ENCODE data around the gene MAD1L1. TPM values are rescaled to one million over a fixed set of nuclear protein-coding genes. Genes with fewer than 3 reads are reported as not detected.

Gene MAD1L1
- total RNA-seq, 1 donor from 2014 or later = 17.9 TPM

- DNase-seq (no peak), ATAC-seq (ENCODE audit: poor library complexity) (peak; percentile 51)
- intact Hi-C loops (cut with DNase I) = no loop called here
Measured at GRCh38 chr7:1993031-1993695, 239.6 kb downstream of the MAD1L1 start.

DNA sequence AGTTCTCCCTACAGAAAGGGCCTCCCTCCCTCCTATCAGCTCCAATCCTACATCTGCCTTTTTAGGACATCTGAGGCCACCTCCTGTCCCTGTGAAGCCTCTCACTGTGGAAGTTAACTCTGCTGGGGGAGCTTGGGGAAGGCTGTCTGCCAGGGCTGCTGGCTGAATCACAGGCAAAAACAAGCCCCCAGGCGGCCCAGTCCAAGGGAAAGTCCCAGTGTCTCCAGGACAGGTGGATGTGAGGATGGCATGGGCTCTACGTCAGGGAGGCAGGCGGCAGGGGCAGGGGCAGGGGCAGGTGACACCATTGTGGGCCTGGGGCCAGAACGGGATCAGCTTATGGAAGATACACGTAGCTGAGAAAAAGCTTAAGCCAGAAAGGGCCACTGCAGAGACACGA is 240.2 kb downstream of the MAD1L1 start:
- DNase-seq = no peak
- ATAC-seq (ENCODE audit: poor library complexity) = no peak
- intact Hi-C loops (cut with DNase I) = no loop called here

GRCh38 chr7:1990001-1990670 is 242.6 kb downstream of the MAD1L1 start:
- intact Hi-C loops (cut with DNase I) = no loop called here
- peak; percentile 50 for ATAC-seq (ENCODE audit: poor library complexity)
- DNase-seq = peak; percentile 57

DNA sequence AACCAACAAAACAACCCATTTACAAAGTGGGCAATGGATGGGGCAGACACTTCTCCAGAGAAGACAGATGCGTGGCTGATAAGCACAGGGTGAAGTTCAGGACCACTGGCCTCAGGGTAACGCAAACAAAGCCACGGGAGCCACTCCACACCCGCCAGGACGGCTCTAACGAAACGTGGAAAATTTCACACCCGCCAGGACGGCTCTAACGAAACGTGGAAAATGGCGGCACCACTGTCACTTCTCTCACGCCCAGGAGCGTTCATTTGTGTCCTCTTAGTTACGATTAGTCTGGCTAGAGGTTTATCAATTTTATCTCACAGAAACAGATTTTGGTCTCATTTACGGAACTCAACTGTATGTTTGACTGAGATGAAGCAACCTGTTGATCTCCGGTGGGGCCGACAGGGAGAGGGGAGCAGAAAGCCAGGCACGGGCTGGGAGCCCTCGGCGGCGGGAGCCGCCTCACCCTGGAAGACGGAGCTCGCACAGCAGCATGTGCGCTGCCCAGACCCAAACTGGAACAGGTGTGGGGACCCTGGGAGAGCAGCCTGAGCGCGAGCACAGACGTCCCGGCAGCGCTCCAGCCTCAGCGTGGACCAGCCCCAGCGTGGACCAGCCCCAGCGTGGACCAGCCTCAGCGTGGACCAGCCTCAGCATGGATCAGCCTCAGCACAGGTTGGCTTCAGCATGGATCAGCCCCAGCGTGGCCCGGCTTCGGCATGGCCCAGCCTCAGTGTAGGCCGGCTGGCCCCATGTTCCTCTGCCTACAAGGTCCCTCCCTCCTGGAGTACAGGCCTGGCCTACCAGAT is 243.5 kb downstream of the MAD1L1 start:
- ATAC-seq (ENCODE audit: poor library complexity) (no peak), DNase-seq (no peak)
- intact Hi-C loops (cut with DNase I) = no loop called here

DNA sequence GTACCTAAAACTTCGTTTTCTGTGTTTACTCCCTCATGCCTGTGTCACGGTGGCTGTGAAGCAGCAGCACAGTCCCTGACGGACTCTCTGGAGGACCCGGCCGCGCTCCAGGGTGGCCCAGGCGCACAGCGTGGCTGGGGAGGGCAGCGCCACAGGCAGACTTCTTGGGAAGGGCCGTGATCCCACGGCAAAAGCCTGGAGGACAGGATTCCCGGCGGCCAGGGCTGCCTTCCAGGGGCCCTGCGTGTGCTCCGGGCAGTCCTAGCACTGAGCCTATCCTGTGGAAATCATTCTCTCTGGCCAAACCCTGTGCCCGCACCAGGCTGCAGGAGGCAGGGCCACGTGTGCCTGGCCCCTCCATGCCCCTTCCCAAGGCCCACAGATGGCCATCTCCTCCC is 244.2 kb downstream of the MAD1L1 start:
- no peak for ATAC-seq (ENCODE audit: poor library complexity)
- intact Hi-C loops (cut with DNase I) = no loop called here
- DNase-seq = no peak

GRCh38 chr7:1987591-1988532 is 244.9 kb downstream of the MAD1L1 start:
- intact Hi-C loops (cut with DNase I) = no loop called here
- DNase-seq = no peak
- no peak for ATAC-seq (ENCODE audit: poor library complexity)

GRCh38 chr7:1987084-1987535 is 245.6 kb downstream of the MAD1L1 start:
- DNase-seq (peak; percentile 18), ATAC-seq (ENCODE audit: poor library complexity) (no peak)

GRCh38 chr7:1986366-1987083 is 246.2 kb downstream of the MAD1L1 start:
- DNase-seq = peak; percentile 30
- intact Hi-C loops (cut with DNase I) = no loop called here
- no peak for ATAC-seq (ENCODE audit: poor library complexity)

More at GRCh38 chr7:1987084-1987535, 245.6 kb downstream of the MAD1L1 start:
- intact Hi-C loops (cut with DNase I) = no loop called here

GRCh38 chr7:1985936-1986335 is 246.8 kb downstream of the MAD1L1 start:
- intact Hi-C loops (cut with DNase I) = no loop called here
- DNase-seq (no peak), ATAC-seq (ENCODE audit: poor library complexity) (no peak)

DNA sequence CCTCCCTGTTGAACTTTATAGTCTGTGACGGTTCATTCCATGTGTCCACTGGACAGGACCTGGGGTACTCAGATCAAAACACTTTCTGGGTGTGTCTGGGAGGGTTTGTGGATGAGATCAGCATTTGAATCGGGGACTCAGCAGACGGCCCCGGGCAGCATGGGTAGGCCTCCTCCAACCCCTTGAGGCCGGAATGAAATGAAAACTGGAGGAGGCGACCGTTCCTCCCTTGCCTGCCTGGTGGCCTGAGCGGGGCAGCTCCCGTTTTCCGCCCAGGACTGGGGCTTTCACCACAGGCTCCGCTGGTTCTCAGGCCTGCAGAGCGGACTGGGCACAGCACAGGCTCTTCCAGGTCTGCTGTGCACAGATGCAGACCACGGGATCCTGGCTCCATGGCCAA is 247.7 kb downstream of the MAD1L1 start:
- ATAC-seq (ENCODE audit: poor library complexity) (no peak), DNase-seq (peak; percentile 24)
- intact Hi-C loops (cut with DNase I) = no loop called here

DNA sequence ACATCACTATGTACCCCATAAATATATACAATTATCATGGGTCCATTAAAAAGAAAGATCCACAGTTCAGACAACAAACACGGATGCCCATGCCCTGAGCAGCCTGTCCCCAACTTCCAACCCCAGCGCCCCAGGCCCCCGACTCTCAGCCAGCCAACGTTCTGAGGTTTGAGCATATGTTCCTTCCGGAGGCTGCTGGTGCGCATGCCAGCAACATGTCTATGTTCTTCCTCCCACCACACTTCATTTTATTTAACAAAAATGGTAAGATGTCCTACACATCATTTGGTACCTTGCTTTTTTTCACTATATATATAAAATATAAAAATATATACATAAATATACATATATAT is 250.9 kb downstream of the MAD1L1 start:
- intact Hi-C loops (cut with DNase I) = no loop called here
- peak; percentile 3 for DNase-seq
- ATAC-seq (ENCODE audit: poor library complexity) = no peak

DNA sequence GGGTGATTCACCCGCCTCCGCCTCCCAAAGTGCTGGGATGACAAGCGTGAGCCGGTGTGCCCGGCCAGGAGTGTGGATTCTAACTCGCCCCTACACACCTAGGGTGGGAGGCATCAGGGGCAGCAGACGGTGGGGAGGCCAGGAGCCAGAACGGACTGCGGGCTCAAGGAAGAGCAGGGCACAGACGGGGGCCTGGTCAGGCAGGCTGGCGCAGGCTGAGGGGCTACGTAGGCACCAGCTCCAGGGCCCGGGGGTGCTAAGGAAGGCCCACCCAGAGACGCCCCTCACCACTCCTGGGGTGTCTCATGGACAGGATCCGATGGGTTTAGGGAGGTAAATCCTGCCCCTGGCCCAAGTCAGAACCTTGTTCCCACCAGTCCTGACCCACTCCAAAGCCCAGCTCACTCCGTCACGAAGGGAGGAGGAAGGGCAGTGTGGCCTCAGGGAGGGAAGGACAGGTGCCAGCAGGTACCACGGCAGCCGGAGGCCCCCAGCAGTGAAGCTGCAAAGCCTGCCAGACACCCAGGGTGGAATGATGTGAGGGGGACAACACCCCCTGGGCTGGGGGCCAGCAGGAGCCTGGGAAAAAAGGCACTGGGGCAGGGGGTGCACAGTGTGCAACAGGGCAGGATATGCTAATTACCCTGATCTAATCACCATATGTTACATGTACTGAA is 251.4 kb downstream of the MAD1L1 start:
- peak; percentile 30 for DNase-seq
- no peak for ATAC-seq (ENCODE audit: poor library complexity)
- intact Hi-C loops (cut with DNase I) = no loop called here

GRCh38 chr7:1979591-1980560 is 252.9 kb downstream of the MAD1L1 start:
- DNase-seq (peak; percentile 34), ATAC-seq (ENCODE audit: poor library complexity) (no peak)
- intact Hi-C loops (cut with DNase I) = no loop called here

DNA sequence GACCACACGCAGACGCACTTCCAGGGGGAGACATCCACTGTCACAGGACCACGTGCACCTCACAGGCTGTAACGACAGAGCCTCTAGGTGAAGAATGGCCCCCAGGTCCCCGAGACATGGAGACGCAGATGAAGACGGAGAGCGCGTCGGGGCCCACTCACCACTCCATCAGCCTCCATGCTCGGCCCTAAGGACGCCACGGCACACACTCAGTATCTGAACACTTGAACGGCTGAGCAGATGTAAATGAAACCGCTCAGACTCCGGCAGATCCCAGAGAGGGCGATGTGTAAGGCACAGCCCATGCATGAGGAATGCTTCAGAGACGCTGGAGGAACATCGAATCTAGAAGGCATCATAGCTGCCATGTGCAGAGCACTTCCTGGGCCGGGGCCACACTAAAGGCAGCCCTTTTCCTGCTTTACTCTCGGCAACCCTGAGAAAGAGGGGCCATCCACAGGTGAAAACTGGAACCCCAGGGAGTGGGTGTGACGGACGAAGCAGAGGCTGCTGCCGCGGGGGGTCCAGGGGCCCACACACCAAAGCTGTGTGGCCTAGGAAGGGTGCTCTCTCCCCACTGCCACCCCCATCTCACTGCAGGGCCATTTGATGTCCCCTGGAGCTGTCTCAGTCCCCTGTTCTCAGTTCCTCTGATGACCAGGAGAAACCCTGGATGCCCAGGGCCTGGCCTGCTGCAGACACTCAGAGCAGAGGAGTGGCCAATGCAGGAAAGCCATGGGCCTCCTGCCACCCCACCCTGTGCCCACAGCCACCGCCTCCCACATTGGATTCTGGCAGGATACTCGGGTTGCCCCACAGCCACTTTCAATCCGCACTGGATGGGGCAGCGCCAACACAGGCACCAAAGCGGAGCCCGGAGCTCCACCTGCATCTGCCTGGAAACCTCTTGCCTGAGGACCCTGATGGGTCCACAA is 253.8 kb downstream of the MAD1L1 start:
- ATAC-seq (ENCODE audit: poor library complexity) (no peak), DNase-seq (no peak)
- intact Hi-C loops (cut with DNase I) = no loop called here

GRCh38 chr7:1977876-1978441 is 254.8 kb downstream of the MAD1L1 start:
- ATAC-seq (ENCODE audit: poor library complexity) = no peak
- intact Hi-C loops (cut with DNase I) = no loop called here
- no peak for DNase-seq
